Neuronal stem cell (in vitro differentiated cells): Measurements from ENCODE around the gene CCDC183.
"Not testable (repeated sequence)": the region's sequence is repeated elsewhere in the genome, so short reads cannot be mapped to it uniquely, and the experiment has no call there.

ENCODE experiments used
- DNase-seq: peaks from one replicate; pipeline ENCODE4 v3.0.0-alpha.2; 2013; ENCODE audit warnings: low spot score
- H2AFZ ChIP-seq: one replicate; pipeline ENCODE4 v1.6.1; 2013; ENCODE audit warnings: mild to moderate bottlenecking, low read length, inconsistent platforms
- H2AK5ac ChIP-seq: 2 replicates; pipeline ENCODE4 v1.6.1; 2013; ENCODE audit warnings: low read depth, mild to moderate bottlenecking, inconsistent platforms, low read length, moderate library complexity, mixed read lengths
- H2BK120ac ChIP-seq: 2 replicates; pipeline ENCODE4 v1.6.1; 2013; ENCODE audit warnings: low read depth, mild to moderate bottlenecking, inconsistent platforms, low read length, moderate library complexity, mixed read lengths
- H2BK12ac ChIP-seq: one replicate; pipeline ENCODE4 v1.6.1; 2013; ENCODE audit warnings: low read length, inconsistent platforms
- H2BK15ac ChIP-seq: 2 replicates; pipeline ENCODE4 v1.6.1; 2013; ENCODE audit warnings: mild to moderate bottlenecking, low read length, inconsistent platforms, mixed read lengths
- H2BK5ac ChIP-seq: one replicate; pipeline ENCODE4 v1.6.1; 2013; ENCODE audit warnings: inconsistent platforms, mild to moderate bottlenecking, low read length, moderate library complexity
- H3K14ac ChIP-seq: one replicate; pipeline ENCODE4 v1.6.1; 2013; ENCODE audit warnings: low read length, inconsistent platforms
- H3K18ac ChIP-seq: 2 replicates; pipeline ENCODE4 v1.6.1; 2013; ENCODE audit warnings: low read length, inconsistent platforms
- H3K23ac ChIP-seq: 2 replicates; pipeline ENCODE4 v1.6.1; 2013; ENCODE audit warnings: low read depth, mild to moderate bottlenecking, mixed read lengths, low read length, inconsistent platforms; ENCODE audit not compliant: poor library complexity
- H3K27ac ChIP-seq: replicated peaks from 3 replicates; pipeline ENCODE4 v1.5.1; 2013; ENCODE audit warnings: low read length, inconsistent platforms
- H3K27me3 ChIP-seq, 3 experiments: 2 replicates each; pipeline ENCODE4 v1.6.1; 2013; ENCODE audit warnings: low read length in 3 of 3, mild to moderate bottlenecking in 2 of 3, inconsistent platforms in 1 of 3, low read depth in 1 of 3, mixed read lengths in 1 of 3, moderate library complexity in 1 of 3; ENCODE audit not compliant: control insufficient read depth in 3 of 3, insufficient read depth in 3 of 3
- H3K36me3 ChIP-seq, 2 donors: replicated peaks in 1 of 2; 2 replicates each; pipeline ENCODE4 v1.6.1; 2013; ENCODE audit warnings: low read length in 2 of 2; ENCODE audit not compliant: control insufficient read depth in 2 of 2, insufficient read depth in 2 of 2
- H3K4ac ChIP-seq: 2 replicates; pipeline ENCODE4 v1.6.1; 2013; ENCODE audit warnings: inconsistent platforms, mild to moderate bottlenecking, low read length, moderate library complexity
- H3K4me1 ChIP-seq, 2 donors: 1 replicate in 1 of 2; 2 replicates in 1 of 2; pipeline ENCODE4 v1.6.1; 2013; ENCODE audit warnings: low read length in 2 of 2, low read depth in 1 of 2; ENCODE audit not compliant: control insufficient read depth in 2 of 2, insufficient read depth in 1 of 2
- H3K4me2 ChIP-seq: one replicate; pipeline ENCODE4 v1.6.1; 2013; ENCODE audit warnings: mild to moderate bottlenecking, low read length, inconsistent platforms; ENCODE audit not compliant: insufficient read depth, poor library complexity, severe bottlenecking
- H3K4me3 ChIP-seq, 2 donors: 2 replicates each; pipeline ENCODE4 v1.5.1; 2013; ENCODE audit warnings: low read length in 2 of 2, mild to moderate bottlenecking in 2 of 2, inconsistent platforms in 1 of 2, moderate library complexity in 1 of 2
- H3K79me1 ChIP-seq: one replicate; pipeline ENCODE4 v1.6.1; 2013; ENCODE audit warnings: low read depth, mild to moderate bottlenecking, inconsistent platforms, low read length, moderate library complexity
- H3K9ac ChIP-seq: one replicate; pipeline ENCODE4 v1.6.1; 2013; ENCODE audit warnings: mild to moderate bottlenecking, low read depth, low read length, inconsistent platforms; ENCODE audit not compliant: poor library complexity
- H3K9me3 ChIP-seq, 2 donors: replicated peaks in 1 of 2; 2 replicates each; pipeline versions ENCODE3 to v1.6.1; 2013; ENCODE audit warnings: low read length in 2 of 2, mild to moderate bottlenecking in 2 of 2, inconsistent platforms in 1 of 2, low read depth in 1 of 2, mixed read lengths in 1 of 2, moderate library complexity in 1 of 2; ENCODE audit not compliant: control insufficient read depth in 2 of 2, insufficient read depth in 1 of 2
- H4K8ac ChIP-seq: one replicate; pipeline ENCODE4 v1.6.1; 2013; ENCODE audit warnings: low read depth, mild to moderate bottlenecking, inconsistent platforms, low read length, moderate library complexity
- H4K91ac ChIP-seq: one replicate; pipeline ENCODE4 v1.6.1; 2013; ENCODE audit warnings: low read length, low read depth, mild to moderate bottlenecking, inconsistent platforms; ENCODE audit not compliant: poor library complexity
- WGBS, 2 donors: extraction: QIAGEN DNeasy Blood & Tissue Kit; methylation state at CpG; one replicate each; pipeline ENCODE4 v1.1.7; 2013; ENCODE audit warnings: missing lambda C conversion rate in 2 of 2, mixed read lengths in 1 of 2; ENCODE audit not compliant: insufficient read length in 2 of 2, insufficient replicate concordance in 1 of 2; ENCODE audit errors: extremely low coverage in 2 of 2; 5-methylcytosine and 5-hydroxymethylcytosine counted together

The CCDC183 gene

GRCh38 chr9:136841646-136842379, 45.7 kb downstream of the CCDC183 start:
- peaks cover 0 to 13% (median 11%) of the 10 kb centered on the region in 3 experiments for H3K27me3 ChIP-seq
- not testable (repeated sequence) for H2AFZ ChIP-seq, H2AK5ac ChIP-seq, H4K8ac ChIP-seq, DNase-seq, H2BK15ac ChIP-seq, H4K91ac ChIP-seq, H3K4ac ChIP-seq, H3K9me3 ChIP-seq
- peak overlapping the region in 1 of 2 donors; percentile 49 for H3K4me3 ChIP-seq
- peak overlapping the region; percentile 53 for H2BK5ac ChIP-seq
- peak overlapping the region; percentile 11 for H3K4me2 ChIP-seq
- peak overlapping the region; percentile 60 for H3K9ac ChIP-seq
- no CpG with 5 or more reads among the region's 16 CpGs for WGBS, 2 donors
- peak overlapping the region; percentile 94 for H3K18ac ChIP-seq
- peaks cover 26 to 34% of the 10 kb centered on the region in 2 donors for H3K4me1 ChIP-seq
- peak overlapping the region; percentile 10 for H3K14ac ChIP-seq
- peaks cover 19% of the 10 kb centered on the region for H3K79me1 ChIP-seq
- H3K36me3 ChIP-seq, result peaks cover 9 to 40% of the 10 kb centered on the region in 2 donors
- H3K27ac ChIP-seq, result peak overlapping the region; percentile 29
- H2BK12ac ChIP-seq, result peak overlapping the region; percentile 58
- peak overlapping the region; percentile 89 for H3K23ac ChIP-seq
- H2BK120ac ChIP-seq, result peak overlapping the region; percentile 87

- H3K9me3 ChIP-seq, H3K4ac ChIP-seq, H4K91ac ChIP-seq, H2BK15ac ChIP-seq: not testable (repeated sequence)
- H3K4me3 ChIP-seq, result peak within 1 kb of the TSS; percentile 49 to 72
- peak within 1 kb of the TSS; percentile 14 for H2AK5ac ChIP-seq
- H2AFZ ChIP-seq, result peak within 1 kb of the TSS; percentile 69
- peaks cover 20% of the 10 kb centered on the region for H3K79me1 ChIP-seq
- H3K9ac ChIP-seq, result peak within 1 kb of the TSS; percentile 70
- H2BK5ac ChIP-seq, result peak within 1 kb of the TSS; percentile 53
- no CpG with 5 or more reads among the region's 27 CpGs for WGBS, 2 donors
- H2BK120ac ChIP-seq, result peak within 1 kb of the TSS; percentile 87
- peak within 1 kb of the TSS; percentile 65 for H4K8ac ChIP-seq
- H3K36me3 ChIP-seq, result peaks cover 6 to 36% of the 10 kb centered on the region in 2 donors
- H3K23ac ChIP-seq, result peak within 1 kb of the TSS; percentile 99
- H3K18ac ChIP-seq, result peak within 1 kb of the TSS; percentile 94
- peak; percentile 74 for DNase-seq
- H3K4me1 ChIP-seq, result peaks cover 26 to 36% of the 10 kb centered on the region in 2 donors
- peak within 1 kb of the TSS; percentile 66 for H3K4me2 ChIP-seq
- H2BK12ac ChIP-seq, result peak within 1 kb of the TSS; percentile 58
- H3K27ac ChIP-seq, result peak within 1 kb of the TSS; percentile 29
- H3K27me3 ChIP-seq, result peaks cover 0 to 15% (median 11%) of the 10 kb centered on the region in 3 experiments
- peak within 1 kb of the TSS; percentile 10 for H3K14ac ChIP-seq
Measured at GRCh38 chr9:136842380-136842948, 46.3 kb downstream of the CCDC183 start, which contains the start of gene AJM1. TSS of gene AJM1 (plus strand) at chr9:136842478. CDS start at chr9:136844415, 1,937 bp downstream.

GRCh38 chr9:136843159-136843800, 47.1 kb downstream of the CCDC183 start:
- H3K9ac ChIP-seq, result peak overlapping the region; percentile 24
- H3K4me3 ChIP-seq, H2BK120ac ChIP-seq, H4K8ac ChIP-seq, H2BK5ac ChIP-seq, DNase-seq, H3K27ac ChIP-seq, H2AFZ ChIP-seq, H3K9me3 ChIP-seq, H3K4me2 ChIP-seq, H4K91ac ChIP-seq, H3K23ac ChIP-seq, H3K14ac ChIP-seq, H3K4ac ChIP-seq, H2BK15ac ChIP-seq, H2BK12ac ChIP-seq: not testable (repeated sequence)
- peaks cover 25% of the 10 kb centered on the region for H3K79me1 ChIP-seq
- peak overlapping the region; percentile 14 for H2AK5ac ChIP-seq
- peaks cover 0 to 15% (median 11%) of the 10 kb centered on the region in 3 experiments for H3K27me3 ChIP-seq
- H3K36me3 ChIP-seq, result peaks cover 6 to 28% of the 10 kb centered on the region in 2 donors
- H3K4me1 ChIP-seq, result peaks cover 26 to 38% of the 10 kb centered on the region in 2 donors
- H3K18ac ChIP-seq, result peak overlapping the region; percentile 20
- WGBS, 2 donors, result no CpG with 5 or more reads among the region's 21 CpGs
